ENCODE results near the gene MGAT4B.

The MGAT4B gene

GRCh38 chr5:179805529-179806249, 977 bp downstream of the MGAT4B start:
- peak; percentile 65 for DNase-seq (ENCODE audit: low read depth)

DNA sequence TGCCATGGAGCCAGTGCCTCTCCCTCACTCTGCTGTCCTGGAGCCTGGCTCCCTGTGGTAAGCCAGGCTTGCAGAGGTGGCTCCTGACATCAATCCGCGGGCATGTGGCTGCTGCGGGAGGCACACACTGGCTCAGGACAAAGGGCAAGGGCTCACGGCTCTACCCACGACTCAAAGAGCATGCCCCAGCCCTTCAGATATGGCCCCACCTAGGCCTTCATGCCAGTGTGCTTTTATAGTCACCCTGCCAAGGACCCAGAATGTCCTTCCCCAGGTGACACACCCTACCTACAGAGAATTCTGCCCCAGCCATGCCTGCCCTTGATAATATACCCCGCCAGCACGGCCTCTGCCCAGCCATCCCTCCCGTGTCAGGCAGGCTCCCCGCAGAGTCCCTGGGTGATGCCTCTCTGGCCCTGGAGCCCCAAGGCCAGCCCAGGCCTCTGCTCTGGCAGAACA, 1.6 kb downstream of the MGAT4B start:
- DNase-seq (ENCODE audit: low read depth), result no peak

DNA sequence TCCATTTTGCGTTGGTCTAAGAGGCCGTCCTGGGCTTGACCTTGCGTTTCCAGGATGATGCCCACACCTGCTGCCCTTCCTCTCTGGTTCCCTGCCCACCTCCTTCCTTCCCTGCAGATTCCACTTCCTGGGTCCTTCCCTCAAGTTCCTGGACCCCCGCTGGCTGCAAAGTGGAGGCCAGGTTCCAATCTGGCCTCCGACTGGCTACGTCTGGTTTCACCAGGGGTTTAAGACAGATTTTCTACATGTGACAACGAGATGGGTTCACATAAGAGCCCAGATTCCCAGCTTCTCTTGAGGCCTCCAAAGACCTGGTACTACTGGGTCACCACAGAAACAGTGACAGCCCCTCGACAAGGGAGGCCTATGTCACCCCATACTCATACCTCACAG, 2.1 kb downstream of the MGAT4B start:
- no peak for DNase-seq (ENCODE audit: low read depth)

GRCh38 chr5:179803651-179804554, 2.8 kb downstream of the MGAT4B start:
- DNase-seq (ENCODE audit: low read depth), result peak; percentile 50

DNA sequence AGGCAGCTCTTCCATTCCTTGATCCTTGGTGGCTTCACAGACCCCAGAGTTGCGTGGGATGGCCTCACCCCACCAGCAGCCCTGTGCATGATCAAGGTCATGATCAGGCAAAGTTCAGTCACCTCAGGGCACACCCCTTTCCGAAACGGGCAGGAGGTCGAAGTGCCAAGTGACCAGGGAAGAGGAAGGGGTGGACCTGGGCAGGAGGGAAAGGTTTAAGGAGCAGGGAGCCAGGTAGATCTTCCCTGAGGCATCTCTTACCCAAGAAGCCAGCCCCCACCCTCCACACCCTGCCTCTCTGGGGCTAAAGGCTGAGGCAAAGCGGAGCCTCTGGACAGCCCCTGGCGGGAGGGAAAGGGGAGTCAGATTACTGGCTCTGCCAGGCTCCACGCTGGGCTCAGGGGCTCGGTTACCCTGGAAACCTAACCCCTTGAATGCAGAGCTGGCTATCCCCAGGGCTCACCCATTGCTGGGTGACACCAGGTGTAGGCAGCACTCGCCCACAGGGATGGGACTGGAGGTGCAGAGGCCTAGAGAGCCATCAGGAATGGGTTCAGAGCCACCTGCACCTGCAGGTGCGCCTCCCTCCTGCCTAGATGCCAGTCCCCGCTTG, 3.6 kb downstream of the MGAT4B start:
- DNase-seq (ENCODE audit: low read depth), result no peak

- DNase-seq (ENCODE audit: low read depth), result no peak
These were observed 4.3 kb downstream of the MGAT4B start for GRCh38 chr5:179802207-179802883.

DNA sequence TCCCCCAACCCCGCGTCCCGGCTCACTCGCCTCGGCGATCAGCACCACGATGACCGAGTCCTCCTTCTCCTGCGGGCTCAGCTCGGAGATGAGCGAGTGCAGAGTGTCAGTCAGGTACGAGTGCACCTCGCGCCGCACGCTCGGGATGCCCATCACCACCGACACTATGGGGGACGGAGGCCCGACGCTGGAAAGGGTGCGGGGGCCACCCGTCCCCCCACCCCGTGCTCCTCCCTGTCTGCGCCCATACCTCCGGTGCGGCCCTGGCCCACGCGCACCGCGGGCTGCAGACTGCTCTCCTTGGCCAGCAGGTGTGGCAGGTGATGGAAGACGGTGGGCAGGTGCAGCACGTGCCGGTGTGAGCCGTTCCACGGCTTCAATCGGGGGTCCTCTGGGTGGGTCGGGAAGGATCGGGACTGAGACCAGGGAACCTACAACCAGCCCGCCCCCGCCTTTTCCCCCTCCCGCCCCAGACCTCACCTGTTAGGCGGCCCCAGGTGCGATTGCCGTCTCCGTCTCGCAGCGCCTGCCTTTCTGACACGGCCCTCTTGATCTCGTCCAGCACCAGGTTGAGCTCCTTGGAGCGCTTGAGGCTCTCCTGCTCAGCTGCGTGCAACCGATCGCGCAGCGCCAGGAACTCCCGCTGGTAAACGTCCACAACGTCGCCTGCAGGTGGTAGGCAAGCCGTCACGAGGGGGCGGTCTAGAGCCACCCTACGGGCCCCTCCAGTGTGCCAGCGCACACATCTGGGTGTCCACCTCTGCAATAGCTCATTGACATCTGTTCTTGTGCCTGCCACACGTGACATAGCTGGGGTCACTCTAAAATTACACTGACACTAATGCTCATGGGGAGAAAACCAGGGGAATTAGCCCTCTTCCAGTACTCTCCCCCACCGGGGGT, 5.1 kb downstream of the MGAT4B start:
- peak; percentile 55 for DNase-seq (ENCODE audit: low read depth)

- no peak for DNase-seq (ENCODE audit: low read depth)
These were observed 5.9 kb downstream of the MGAT4B start for GRCh38 chr5:179800696-179801201.

DNA sequence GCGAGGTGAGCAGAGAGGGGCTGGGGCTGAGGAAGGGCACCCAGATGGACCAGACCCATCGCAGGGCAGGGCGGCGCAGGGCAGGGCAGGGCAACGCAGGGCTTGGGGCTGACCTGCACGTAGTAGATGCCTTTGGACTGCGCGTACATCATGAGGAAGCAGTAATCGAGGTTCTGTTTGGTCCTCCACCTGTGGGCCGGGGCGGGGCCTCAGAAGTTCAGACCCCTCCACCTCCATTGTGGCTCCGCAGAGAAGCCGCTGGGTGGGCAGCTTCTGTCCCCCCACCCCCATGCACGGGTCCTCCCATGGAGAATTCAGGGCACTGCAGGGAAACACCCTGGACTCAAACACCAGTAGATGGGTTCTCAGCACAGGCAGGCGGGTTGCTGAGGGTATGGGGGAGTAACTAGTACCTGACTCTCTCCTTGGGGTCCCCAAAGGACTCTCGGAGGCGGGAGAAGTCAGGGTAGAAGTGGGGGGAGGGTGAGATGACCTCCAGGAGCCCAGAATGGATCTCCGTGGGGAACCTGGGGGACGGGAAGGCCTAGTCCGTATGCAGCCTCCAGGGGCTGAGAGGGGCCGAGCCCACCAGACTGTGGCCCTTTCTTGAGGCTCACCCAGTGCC, 6.5 kb downstream of the MGAT4B start:
- DNase-seq (ENCODE audit: low read depth), result no peak

- no peak for DNase-seq (ENCODE audit: low read depth)
These were observed 7.1 kb downstream of the MGAT4B start for GRCh38 chr5:179799644-179799973.

DNA sequence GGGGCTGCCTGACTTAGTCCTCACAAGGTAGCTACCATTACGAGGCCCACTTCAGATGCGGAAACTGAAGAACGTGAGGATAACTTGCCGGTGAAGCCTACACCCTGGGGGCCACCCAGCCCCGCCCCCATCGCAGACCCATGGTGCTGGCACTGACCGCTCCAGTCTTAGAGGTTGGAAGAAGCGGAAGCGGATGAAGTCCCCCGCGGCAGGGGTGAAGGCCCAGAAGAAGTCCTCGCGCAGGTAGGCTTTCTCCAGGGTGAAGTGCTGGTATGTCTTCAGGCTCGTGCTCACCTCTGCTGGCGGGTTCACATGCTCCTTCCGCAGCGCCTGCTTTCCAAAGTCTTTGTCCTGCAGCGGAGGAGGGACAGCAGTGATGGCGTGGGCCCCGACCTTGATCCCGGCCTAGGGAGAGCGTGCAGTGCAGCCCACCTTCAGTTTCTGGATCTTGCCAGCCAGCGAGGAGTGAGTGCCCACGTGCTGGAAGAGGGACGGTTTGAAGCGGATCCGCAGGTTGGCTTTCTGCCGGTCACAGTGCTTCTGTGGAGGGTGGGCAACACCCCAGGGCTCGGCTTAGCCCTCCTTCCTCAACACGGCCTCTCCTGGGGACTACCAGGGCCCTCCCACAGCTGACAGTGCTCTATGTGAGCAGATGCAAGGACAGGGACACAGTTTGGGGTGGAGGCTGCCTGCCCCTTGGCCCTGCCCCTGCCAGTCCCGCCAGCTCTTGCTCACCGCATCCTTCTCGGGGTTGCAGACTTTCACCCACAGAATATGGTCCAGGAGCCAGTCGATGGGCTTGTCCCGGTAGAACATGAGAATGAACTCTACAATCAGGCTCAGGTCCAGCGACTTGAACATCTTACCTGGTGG, 7.7 kb downstream of the MGAT4B start:
- no peak for DNase-seq (ENCODE audit: low read depth)

DNA sequence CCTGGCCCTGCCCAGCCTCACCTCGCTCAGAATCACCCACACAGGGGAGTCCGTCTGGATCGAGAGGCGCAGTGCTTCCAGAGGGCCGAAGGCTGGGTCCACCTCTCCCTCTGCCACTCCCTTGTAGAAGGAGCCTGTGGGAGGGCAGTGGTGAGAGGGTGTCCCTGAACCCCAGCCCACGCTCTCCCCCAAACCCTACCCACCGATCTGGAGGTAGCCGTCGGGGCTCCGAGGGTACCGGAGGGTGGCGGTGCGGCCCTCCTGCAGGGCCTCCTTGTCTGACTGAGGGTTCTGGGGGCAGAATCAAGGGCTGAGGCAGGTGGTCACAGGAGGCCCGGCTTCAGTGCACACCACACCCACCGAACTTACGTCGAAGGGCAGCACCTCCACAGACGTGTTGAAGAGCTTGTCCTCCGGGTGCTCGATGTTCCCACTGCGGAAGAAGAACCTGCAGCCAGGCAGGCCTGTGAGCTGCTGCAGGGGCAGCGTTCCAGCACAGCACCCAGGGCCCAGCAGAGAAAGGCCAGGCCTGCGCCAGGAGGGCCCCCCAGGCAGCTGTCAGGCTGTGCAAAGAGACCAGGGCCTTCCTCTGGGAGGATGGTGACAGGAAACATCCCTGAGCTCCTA, 8.4 kb downstream of the MGAT4B start:
- DNase-seq (ENCODE audit: low read depth), result no peak

DNA sequence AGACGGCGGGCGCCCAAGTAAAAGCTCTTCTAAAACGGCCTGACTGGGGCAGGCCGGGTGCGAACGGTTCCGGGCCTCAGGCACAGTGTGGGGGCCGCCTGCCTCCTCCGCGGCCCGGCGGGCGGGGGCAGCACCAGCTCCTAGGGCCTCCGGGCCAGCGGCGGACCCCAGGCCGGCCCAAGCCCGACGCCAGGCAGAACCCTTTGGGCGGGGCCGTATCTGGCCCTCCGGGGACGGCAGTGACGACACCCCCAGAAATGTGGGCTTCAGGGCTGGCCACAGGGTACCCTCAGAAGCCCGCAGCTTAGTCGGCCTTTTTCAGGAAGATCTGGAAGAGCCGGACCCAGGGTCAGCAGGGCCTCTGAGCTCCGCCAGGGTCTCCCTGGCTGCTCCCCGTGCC, 8.9 kb downstream of the MGAT4B start:
- DNase-seq (ENCODE audit: low read depth), result no peak

DNA sequence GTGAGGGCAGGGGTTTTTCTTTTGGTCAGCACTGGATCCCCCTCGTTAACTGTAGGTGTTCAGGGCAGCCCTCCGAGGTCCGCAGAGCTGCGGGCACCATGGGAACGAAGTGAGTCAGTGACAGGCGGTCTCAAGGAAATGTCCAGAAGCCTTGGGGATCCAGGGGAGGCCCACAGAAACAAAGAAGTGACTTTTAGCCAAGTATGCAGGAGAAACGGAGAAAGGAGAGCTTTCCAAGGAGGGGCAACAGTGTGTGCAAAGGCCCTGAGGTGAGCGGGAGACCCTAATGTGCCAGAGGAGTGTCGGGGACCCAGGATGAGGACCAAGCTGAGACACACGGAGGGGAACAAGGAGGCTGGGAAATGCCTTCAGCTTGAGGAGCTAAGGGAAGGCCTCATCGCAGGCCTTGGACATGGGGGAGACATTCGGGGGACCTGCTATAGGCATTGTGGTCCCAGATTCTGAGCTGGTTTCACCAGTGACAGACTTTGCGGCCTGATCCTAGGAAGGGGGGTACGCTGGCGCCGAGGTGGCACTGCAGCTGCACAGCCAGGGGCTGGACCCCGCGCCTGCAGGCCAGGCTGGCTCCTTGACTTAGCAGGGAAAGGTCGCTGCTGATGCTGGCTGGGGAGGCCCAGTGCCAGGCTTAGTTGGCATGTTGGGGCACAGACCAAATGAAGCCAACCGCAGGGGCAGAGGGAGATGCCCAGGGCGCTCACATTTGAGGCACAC, 9.6 kb downstream of the MGAT4B start:
- no peak for DNase-seq (ENCODE audit: low read depth)

DNA sequence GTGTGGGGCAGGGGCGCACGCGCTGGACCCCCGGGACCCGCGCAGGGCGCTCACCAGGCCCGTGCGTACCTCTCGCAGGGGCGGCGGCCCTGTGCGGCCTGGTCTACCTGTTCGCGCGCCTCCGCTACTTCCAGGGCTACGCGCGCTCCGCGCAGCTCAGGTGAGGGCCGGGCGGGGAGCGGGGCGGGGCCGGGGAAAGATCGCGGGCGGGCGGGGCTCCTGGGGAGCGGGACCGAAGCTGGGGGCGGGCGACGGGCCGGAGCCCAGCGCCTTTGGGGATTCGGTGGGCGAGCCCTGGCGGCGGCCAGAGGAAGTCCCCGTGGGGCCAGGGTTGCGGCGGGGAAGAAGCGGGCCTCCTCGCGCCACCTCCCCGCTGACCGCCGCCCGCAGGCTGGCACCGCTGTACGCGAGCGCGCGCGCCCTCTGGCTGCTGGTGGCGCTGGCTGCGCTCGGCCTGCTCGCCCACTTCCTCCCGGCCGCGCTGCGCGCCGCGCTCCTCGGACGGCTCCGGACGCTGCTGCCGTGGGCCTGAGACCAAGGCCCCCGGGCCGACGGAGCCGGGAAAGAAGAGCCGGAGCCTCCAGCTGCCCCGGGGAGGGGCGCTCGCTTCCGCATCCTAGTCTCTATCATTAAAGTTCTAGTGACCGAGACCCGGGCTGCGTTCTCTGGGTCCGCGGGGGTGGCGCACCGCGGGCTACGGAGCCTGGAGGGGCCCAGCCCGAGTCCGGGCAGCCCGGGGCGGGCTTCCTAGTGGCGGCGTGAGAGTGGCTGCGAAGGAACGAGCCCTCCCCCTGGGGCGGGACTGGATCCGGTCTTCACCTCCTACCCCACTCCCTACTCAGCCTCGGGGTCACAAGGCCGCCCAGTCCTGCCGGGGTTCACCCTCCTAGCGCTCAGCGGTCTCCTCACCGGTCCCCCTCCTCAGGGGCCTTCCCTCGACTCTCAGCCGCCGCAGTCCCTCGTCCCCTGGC, 10.5 kb downstream of the MGAT4B start:
- peak; percentile 83 for DNase-seq (ENCODE audit: low read depth)

GRCh38 chr5:179795049-179795862, 11.4 kb downstream of the MGAT4B start:
- DNase-seq (ENCODE audit: low read depth), result no peak
